GM18909 (cell line): ENCODE measurements around the gene BDH1.

Experiments used
- ATAC-seq: cut with Tn5 transposase; IDR thresholded peaks from one replicate; pipeline ENCODE4 v1.9.1; 2021; ENCODE audit warnings: mild to moderate bottlenecking; ENCODE audit not compliant: unreplicated experiment, poor library complexity

Gene BDH1

GRCh38 chr3:197466586-197467399, 89.0 kb downstream of the BDH1 start:
- ATAC-seq = no peak

GRCh38 chr3:197465996-197466549, 89.7 kb downstream of the BDH1 start:
- no peak for ATAC-seq

GRCh38 chr3:197465197-197465995, 90.4 kb downstream of the BDH1 start:
- no peak for ATAC-seq

- no peak for ATAC-seq
Observed at GRCh38 chr3:197464794-197465193, 91.0 kb downstream of the BDH1 start.

- no peak for ATAC-seq
Observed at GRCh38 chr3:197463279-197463678, 92.5 kb downstream of the BDH1 start.

- no peak for ATAC-seq
Observed at GRCh38 chr3:197462808-197463207, 93.0 kb downstream of the BDH1 start.

GRCh38 chr3:197460639-197461038, 95.1 kb downstream of the BDH1 start:
- no peak for ATAC-seq

GRCh38 chr3:197460002-197460401, 95.8 kb downstream of the BDH1 start:
- ATAC-seq = no peak
